Endothelial cell of umbilical vein (primary cell): Measurements from ENCODE around the gene TPTE2. TPM values are rescaled to one million over a fixed set of nuclear protein-coding genes. Genes with fewer than 3 reads are reported as not detected.
A peak's percentile ranks its signal among the peaks of the same experiment; 100 is the strongest.

ENCODE experiments used
- BruUV-seq: library from RNA; stranded (reverse); fragments of 400-500 nt; replicated peaks from 2 replicates; lab custom pipeline; 2021; lab: Mats Ljungman, UMichigan
- CTCF ChIA-PET: fragments of 300-600, 350-600 bp; sonication (Branson Sonifier 250); formaldehyde crosslinking; loops from one replicate; lab custom pipeline; 2021; ENCODE audit warnings: antibody characterized with exemption, inconsistent platforms; lab: Charles Lee
- POLR2A ChIA-PET: fragments of 300-600, 350-600 bp; sonication (Branson Sonifier 250); formaldehyde crosslinking; loops from one replicate; lab custom pipeline; 2021; ENCODE audit warnings: antibody characterized with exemption, inconsistent platforms; lab: Charles Lee
- DNase-seq: peaks from one replicate; pipeline ENCODE4 v3.0.0-alpha.2; 2011; ENCODE audit warnings: low read depth, low spot score
- FAIRE-seq: peaks from 2 replicates; lab custom pipeline; 2011; peaks lifted over from hg19 to GRCh38; lab: Jason Lieb, UNC
- H2AFZ ChIP-seq: 2 replicates; pipeline ENCODE4 v1.6.0; 2012; ENCODE audit warnings: low read depth, low read length, control low read depth, inconsistent platforms
- H3K27ac ChIP-seq: 2 replicates; pipeline ENCODE4 v1.5.1; 2011; ENCODE audit warnings: low read depth, mild to moderate bottlenecking, control low read depth, low read length, moderate library complexity; ENCODE audit not compliant: insufficient read depth
- H3K27me3 ChIP-seq, 2 experiments: 2 replicates each; pipeline versions ENCODE4 v1.6.0 to v1.6.1; 2011; ENCODE audit warnings: low read length in 2 of 2, mixed read lengths in 1 of 2; ENCODE audit not compliant: control insufficient read depth in 2 of 2, insufficient read depth in 2 of 2
- H3K36me3 ChIP-seq, 2 experiments: 2 replicates in 1 of 2; 3 replicates in 1 of 2; pipeline ENCODE4 v1.5.1; 2011; ENCODE audit warnings: low read length in 2 of 2, mild to moderate bottlenecking in 1 of 2, moderate library complexity in 1 of 2; ENCODE audit not compliant: control insufficient read depth in 2 of 2, insufficient read depth in 2 of 2; ENCODE audit errors: extremely low read depth in 1 of 2
- H3K4me1 ChIP-seq: 3 replicates; pipeline ENCODE4 v1.5.1; 2011; ENCODE audit warnings: mild to moderate bottlenecking, low read length; ENCODE audit not compliant: control insufficient read depth, insufficient read depth; ENCODE audit errors: extremely low read depth
- H3K4me2 ChIP-seq: 2 replicates; pipeline ENCODE4 v1.6.1; 2011; ENCODE audit warnings: low read length, control low read depth, mixed read lengths; ENCODE audit not compliant: insufficient read depth
- H3K4me3 ChIP-seq, 3 experiments: fragments of 200-600 bp in 1 of 3; sonication (generic), shearing (Covaris generic) in 1 of 3; replicated peaks in 1 of 3; 2 replicates each; pipeline ENCODE4 v1.5.1; 2011 to 2016; ENCODE audit warnings: control low read depth in 3 of 3, low read length in 3 of 3, mild to moderate bottlenecking in 2 of 3, inconsistent platforms in 1 of 3, low read depth in 1 of 3, moderate library complexity in 1 of 3; ENCODE audit not compliant: insufficient read depth in 1 of 3
- H3K79me2 ChIP-seq: 2 replicates; pipeline ENCODE4 v1.6.0; 2012; ENCODE audit warnings: low read length, inconsistent platforms; ENCODE audit not compliant: control insufficient read depth, insufficient read depth
- H3K9ac ChIP-seq: replicated peaks from 2 replicates; pipeline ENCODE3; 2011; ENCODE audit warnings: low read length, control low read depth; ENCODE audit not compliant: insufficient read depth; ENCODE audit errors: extremely low read depth
- H3K9me1 ChIP-seq: replicated peaks from 3 replicates; pipeline ENCODE4 v1.6.0; 2011; ENCODE audit warnings: mild to moderate bottlenecking, low read length; ENCODE audit not compliant: control insufficient read depth, insufficient read depth; ENCODE audit errors: extremely low read depth
- H3K9me3 ChIP-seq: replicated peaks from 2 replicates; pipeline ENCODE4 v1.5.1; 2012; ENCODE audit warnings: low read length, inconsistent platforms; ENCODE audit not compliant: control insufficient read depth, insufficient read depth
- H4K20me1 ChIP-seq: replicated peaks from 2 replicates; pipeline ENCODE3; 2011; ENCODE audit warnings: mild to moderate bottlenecking, low read length; ENCODE audit not compliant: control insufficient read depth, insufficient read depth; ENCODE audit errors: extremely low read depth
- MYC ChIP-seq: IDR thresholded peaks from one replicate; pipeline ENCODE4 v1.6.1; 2011; ENCODE audit warnings: mild to moderate bottlenecking, low read depth, low read length
- dilution Hi-C: fragments of 300-500 bp; cut with MboI; formaldehyde crosslinking; loops from one replicate; pipeline ENCODE4 v1.15.0; 2019; ENCODE audit warnings: low sequenced_read_pairs; ENCODE audit not compliant: extremely low pct_ligation_motif_present
- intact Hi-C: fragments of 100-400 bp; cut with micrococcal nuclease; formaldehyde crosslinking; loops from one replicate; pipeline ENCODE4 v1.10.0; 2022
- polyA plus RNA-seq, 4 experiments: library from polyadenylated mRNA; depleted of rRNA in 3 of 4; stranded (reverse) in 3 of 4; unstranded in 1 of 4; fragments of >200 nt; gene quantifications; 2 replicates each; pipeline versions ENCODE4 v1.2.1 to v1.2.3, GENCODE V29; 2011 to 2012; ENCODE audit warnings: missing spikeins in 1 of 4
- total RNA-seq: library from RNA; stranded (reverse); gene quantifications from 2 replicates; pipeline ENCODE4 v1.2.3, GENCODE V29; 2021
- TF ChIP-seq, protein P1 (sequence below), 2 donors: IDR thresholded peaks; 1 replicate in 1 of 2; 2 replicates in 1 of 2; pipeline ENCODE4 v1.5.1; 2011; ENCODE audit warnings: low read length in 2 of 2, mild to moderate bottlenecking in 2 of 2, moderate library complexity in 2 of 2, control low read depth in 1 of 2, inconsistent platforms in 1 of 2, low read depth in 1 of 2; ENCODE audit not compliant: insufficient read depth in 1 of 2; ENCODE audit errors: extremely low read depth in 1 of 2

TPTE2 gene
- total and polyA plus RNA-seq, 2 donors (not counting 3 experiments of a cell fraction or from before 2014, with no cell fraction given) = not detected

DNA sequence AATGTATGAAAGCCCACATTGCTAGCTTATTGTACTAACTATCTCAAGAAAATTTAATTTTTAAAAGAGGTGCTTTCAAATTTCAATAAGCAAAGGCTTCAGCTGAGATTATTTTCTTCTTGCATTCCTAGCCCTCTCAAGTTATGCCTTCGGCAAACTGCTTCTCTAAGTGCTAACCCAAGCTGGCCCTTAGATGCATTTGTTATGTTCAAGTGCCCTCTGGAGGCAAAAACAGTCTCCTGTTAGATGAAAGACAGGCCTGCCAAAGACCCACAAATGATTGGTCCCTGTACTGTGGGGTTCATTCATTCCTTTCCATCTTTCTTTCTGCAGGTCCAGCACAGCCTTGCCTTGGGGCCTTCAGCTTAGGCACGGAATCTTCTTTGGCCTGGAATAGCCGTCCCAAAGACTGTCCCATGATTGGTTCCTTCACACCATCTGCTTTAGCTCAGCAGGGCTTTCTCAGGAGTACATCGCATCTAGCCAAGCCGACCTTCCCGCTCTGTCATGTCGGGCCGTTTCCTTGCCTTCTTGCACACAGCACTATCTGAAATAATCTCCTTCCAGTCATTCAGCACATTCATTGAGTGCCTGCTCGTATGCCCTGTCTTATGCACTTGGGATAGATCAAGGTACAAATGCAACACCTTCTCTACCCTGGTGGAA, 26.4 kb upstream of the TPTE2 start:
- DNase-seq = peak; percentile 51

More for the DNA sequence above, 26.4 kb upstream of the TPTE2 start:
- POLR2A ChIA-PET = no interaction called here
- Histone ChIP-seq H3K27ac (no peak overlapping the region), H3K9me3 (no peaks in the 10 kb centered on the region), H3K4me2 (no peak overlapping the region), H3K27me3 (no peaks in the 10 kb centered on the region), H4K20me1 (no peaks in the 10 kb centered on the region), H3K79me2 (no peaks in the 10 kb centered on the region), H3K36me3 (no peaks in the 10 kb centered on the region), H3K9ac (no peak overlapping the region), H3K4me1 (no peaks in the 10 kb centered on the region), H3K9me1 (no peaks in the 10 kb centered on the region), H3K4me3 (no peak overlapping the region), H2AFZ (no peak overlapping the region)
- FAIRE-seq = peak; percentile 76
- TF ChIP-seq, protein P1, sequence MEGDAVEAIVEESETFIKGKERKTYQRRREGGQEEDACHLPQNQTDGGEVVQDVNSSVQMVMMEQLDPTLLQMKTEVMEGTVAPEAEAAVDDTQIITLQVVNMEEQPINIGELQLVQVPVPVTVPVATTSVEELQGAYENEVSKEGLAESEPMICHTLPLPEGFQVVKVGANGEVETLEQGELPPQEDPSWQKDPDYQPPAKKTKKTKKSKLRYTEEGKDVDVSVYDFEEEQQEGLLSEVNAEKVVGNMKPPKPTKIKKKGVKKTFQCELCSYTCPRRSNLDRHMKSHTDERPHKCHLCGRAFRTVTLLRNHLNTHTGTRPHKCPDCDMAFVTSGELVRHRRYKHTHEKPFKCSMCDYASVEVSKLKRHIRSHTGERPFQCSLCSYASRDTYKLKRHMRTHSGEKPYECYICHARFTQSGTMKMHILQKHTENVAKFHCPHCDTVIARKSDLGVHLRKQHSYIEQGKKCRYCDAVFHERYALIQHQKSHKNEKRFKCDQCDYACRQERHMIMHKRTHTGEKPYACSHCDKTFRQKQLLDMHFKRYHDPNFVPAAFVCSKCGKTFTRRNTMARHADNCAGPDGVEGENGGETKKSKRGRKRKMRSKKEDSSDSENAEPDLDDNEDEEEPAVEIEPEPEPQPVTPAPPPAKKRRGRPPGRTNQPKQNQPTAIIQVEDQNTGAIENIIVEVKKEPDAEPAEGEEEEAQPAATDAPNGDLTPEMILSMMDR (IDR thresholded peaks at IDR 0.05; ENCODE audit: extremely low read depth in 1 of 2, insufficient read depth in 1 of 2, low read depth in 1 of 2, low read length in 2 of 2) = peak; percentile 33 to 35
- no peak for TF ChIP-seq MYC
- dilution Hi-C loops = no loop called here
- BruUV-seq = no TSS peak
- intact Hi-C loops = no loop called here
- CTCF ChIA-PET = interaction anchor here (0.6 to 2.9 kb wide), 14 partner anchors 10 to 303 kb away, joined by 3 to 18 read pairs (median 4); partner anchors contain the start of genes MPHOSPH8 and ZMYM5
